Mesenchymal stem cell (in vitro differentiated cells and primary cell): ENCODE data around the gene LBHD1.

Experiments
- DNase-seq: peaks from one replicate; pipeline ENCODE4 v3.0.0-alpha.2; 2013
- H2AFZ ChIP-seq: one replicate; pipeline ENCODE4 v1.6.1; 2013; ENCODE audit warnings: low read depth, mild to moderate bottlenecking, control low read depth, inconsistent platforms, low read length, moderate library complexity
- H2AK5ac ChIP-seq: 2 replicates; pipeline ENCODE4 v1.6.1; 2013; ENCODE audit warnings: low read length, moderate library complexity, mild to moderate bottlenecking, inconsistent platforms; ENCODE audit not compliant: severe bottlenecking
- H2BK120ac ChIP-seq: one replicate; pipeline ENCODE4 v1.6.1; 2013; ENCODE audit warnings: low read depth, mild to moderate bottlenecking, inconsistent platforms, low read length, moderate library complexity
- H2BK12ac ChIP-seq, 2 experiments: one replicate each; pipeline ENCODE4 v1.6.1; 2013; ENCODE audit warnings: inconsistent platforms in 2 of 2, low read length in 2 of 2, mild to moderate bottlenecking in 2 of 2, moderate library complexity in 2 of 2, control low read depth in 1 of 2
- H2BK15ac ChIP-seq: one replicate; pipeline ENCODE4 v1.6.1; 2013; ENCODE audit warnings: mild to moderate bottlenecking, low read depth, inconsistent platforms; ENCODE audit not compliant: poor library complexity, severe bottlenecking
- H2BK5ac ChIP-seq: 2 replicates; pipeline ENCODE4 v1.6.1; 2013; ENCODE audit warnings: low read depth, mild to moderate bottlenecking, low read length, control low read depth, inconsistent platforms; ENCODE audit not compliant: poor library complexity, severe bottlenecking
- H3K14ac ChIP-seq, 2 experiments: one replicate each; pipeline ENCODE4 v1.6.1; 2013; ENCODE audit warnings: inconsistent platforms in 2 of 2, low read length in 2 of 2, control low read depth in 1 of 2, mild to moderate bottlenecking in 1 of 2, moderate library complexity in 1 of 2
- H3K18ac ChIP-seq, 2 experiments: one replicate each; pipeline ENCODE4 v1.6.1; 2013; ENCODE audit warnings: inconsistent platforms in 2 of 2, low read length in 2 of 2, control low read depth in 1 of 2, low read depth in 1 of 2, mild to moderate bottlenecking in 1 of 2
- H3K23ac ChIP-seq, 2 experiments: one replicate each; pipeline ENCODE4 v1.6.1; 2013; ENCODE audit warnings: inconsistent platforms in 2 of 2, low read length in 2 of 2, mild to moderate bottlenecking in 2 of 2, moderate library complexity in 2 of 2, control low read depth in 1 of 2
- H3K27ac ChIP-seq: 2 replicates; pipeline ENCODE4 v1.5.1; 2013; ENCODE audit warnings: mild to moderate bottlenecking, moderate library complexity, low read length, control low read depth, inconsistent platforms; ENCODE audit not compliant: poor library complexity, severe bottlenecking
- H3K27me3 ChIP-seq, 2 experiments: 2 replicates each; pipeline versions ENCODE4 v1.6.1 to v1.7.0; 2013; ENCODE audit warnings: low read length in 2 of 2, mild to moderate bottlenecking in 2 of 2, moderate library complexity in 2 of 2, control low read depth in 1 of 2, inconsistent platforms in 1 of 2; ENCODE audit not compliant: control insufficient read depth in 1 of 2, insufficient read depth in 1 of 2
- H3K36me3 ChIP-seq, 2 experiments: 2 replicates each; pipeline versions ENCODE4 v1.6.1 to v1.7.0; 2013; ENCODE audit warnings: low read length in 2 of 2, control low read depth in 1 of 2, inconsistent platforms in 1 of 2, low read depth in 1 of 2, mild to moderate bottlenecking in 1 of 2; ENCODE audit not compliant: insufficient read depth in 2 of 2, control insufficient read depth in 1 of 2
- H3K4ac ChIP-seq, 2 experiments: one replicate each; pipeline ENCODE4 v1.6.1; 2013; ENCODE audit warnings: inconsistent platforms in 2 of 2, low read length in 2 of 2, mild to moderate bottlenecking in 2 of 2, moderate library complexity in 2 of 2, control low read depth in 1 of 2, low read depth in 1 of 2
- H3K4me1 ChIP-seq: 2 replicates; pipeline ENCODE4 v1.6.1; 2013; ENCODE audit warnings: low read depth, low read length, control low read depth; ENCODE audit not compliant: control insufficient read depth, insufficient read depth
- H3K4me2 ChIP-seq: 2 replicates; pipeline ENCODE4 v1.6.1; 2013; ENCODE audit warnings: low read length, mild to moderate bottlenecking, inconsistent platforms; ENCODE audit not compliant: poor library complexity, severe bottlenecking
- H3K4me3 ChIP-seq, 2 experiments: 2 replicates each; pipeline versions ENCODE4 v1.5.1 to v1.7.0; 2013; ENCODE audit warnings: low read length in 2 of 2, mild to moderate bottlenecking in 2 of 2, control low read depth in 1 of 2, low read depth in 1 of 2; ENCODE audit not compliant: insufficient read depth in 1 of 2
- H3K79me1 ChIP-seq: replicated peaks from 2 replicates; pipeline ENCODE4 v1.6.1; 2013; ENCODE audit warnings: mild to moderate bottlenecking, control low read depth, low read length, inconsistent platforms; ENCODE audit not compliant: poor library complexity, severe bottlenecking
- H3K9ac ChIP-seq: 2 replicates; pipeline ENCODE4 v1.7.0; 2013; ENCODE audit warnings: mild to moderate bottlenecking, low read length, moderate library complexity
- H3K9me3 ChIP-seq: 2 replicates; pipeline ENCODE4 v1.7.0; 2013; ENCODE audit warnings: mild to moderate bottlenecking, low read length; ENCODE audit not compliant: control insufficient read depth
- H4K8ac ChIP-seq: one replicate; pipeline ENCODE4 v1.6.1; 2013; ENCODE audit warnings: inconsistent platforms, mild to moderate bottlenecking, low read length, moderate library complexity
- H4K91ac ChIP-seq: one replicate; pipeline ENCODE4 v1.6.1; 2013; ENCODE audit warnings: mild to moderate bottlenecking, low read length, inconsistent platforms
- WGBS: methylation state at CpG from one replicate; pipeline ENCODE4 v1.1.7; 2013; ENCODE audit warnings: mixed read lengths; 5-methylcytosine and 5-hydroxymethylcytosine counted together

LBHD1 gene

GRCh38 chr11:62710001-62710345 lies 37.9 kb upstream of the LBHD1 start:
- H3K9ac ChIP-seq, result peak overlapping the region; percentile 98
- H2AFZ ChIP-seq, result peak overlapping the region; percentile 33
- 91% methylated on average over 7 of the region's 7 CpGs for WGBS

GRCh38 chr11:62709247-62710000 lies 37.4 kb upstream of the LBHD1 start:
- H4K91ac ChIP-seq, result peak overlapping the region; percentile 70
- peak overlapping the region; percentile 79 for H4K8ac ChIP-seq
- peaks cover 47 to 50% of the 10 kb centered on the region in 2 experiments for H3K36me3 ChIP-seq
- peaks cover 14% of the 10 kb centered on the region for H3K79me1 ChIP-seq
- no peak overlapping the region for H2BK12ac ChIP-seq
- H3K23ac ChIP-seq, result peak overlapping the region in 1 of 2 experiments; percentile 51
- H2BK15ac ChIP-seq, result no peak overlapping the region
- H3K27me3 ChIP-seq, result no peaks in the 10 kb centered on the region
- peak overlapping the region; percentile 97 for H3K27ac ChIP-seq
- peak overlapping the region; percentile 90 for H2BK5ac ChIP-seq
- H3K18ac ChIP-seq, result peak overlapping the region; percentile 71 to 91
- H3K4ac ChIP-seq, result peak overlapping the region; percentile 69 to 93
- WGBS, result 13% methylated on average over 43 of the region's 47 CpGs
- peak overlapping the region; percentile 33 for H2AFZ ChIP-seq
- H3K4me3 ChIP-seq, result peak overlapping the region; percentile 43 to 78
- DNase-seq, result peak; percentile 97
- peak overlapping the region in 1 of 2 experiments; percentile 88 for H3K14ac ChIP-seq
- H3K9me3 ChIP-seq, result no peaks in the 10 kb centered on the region
- peaks cover 39% of the 10 kb centered on the region for H3K4me1 ChIP-seq
- peak overlapping the region; percentile 6 for H2BK120ac ChIP-seq
- H3K4me2 ChIP-seq, result peak overlapping the region; percentile 74
- H2AK5ac ChIP-seq, result peak overlapping the region; percentile 97
- H3K9ac ChIP-seq, result peak overlapping the region; percentile 98

More at GRCh38 chr11:62710001-62710345, 37.9 kb upstream of the LBHD1 start:
- H2AK5ac ChIP-seq, result peak overlapping the region; percentile 97
- H3K4me1 ChIP-seq, result peaks cover 42% of the 10 kb centered on the region
- H4K8ac ChIP-seq, result peak overlapping the region; percentile 79
- peak overlapping the region; percentile 43 to 78 for H3K4me3 ChIP-seq
- peak overlapping the region; percentile 15 for H2BK5ac ChIP-seq
- no peak overlapping the region for H3K14ac ChIP-seq
- H3K9me3 ChIP-seq, result no peaks in the 10 kb centered on the region
- H2BK12ac ChIP-seq, result no peak overlapping the region
- peak overlapping the region; percentile 97 for H3K27ac ChIP-seq
- H2BK120ac ChIP-seq, result peak overlapping the region; percentile 6
- peak overlapping the region; percentile 70 for H4K91ac ChIP-seq
- no peak overlapping the region for H2BK15ac ChIP-seq
- H3K27me3 ChIP-seq, result no peaks in the 10 kb centered on the region
- peak; percentile 65 for DNase-seq
- H3K4ac ChIP-seq, result peak overlapping the region; percentile 69 to 93
- peak overlapping the region in 1 of 2 experiments; percentile 11 for H3K23ac ChIP-seq
- peak overlapping the region; percentile 71 to 91 for H3K18ac ChIP-seq
- peaks cover 11% of the 10 kb centered on the region for H3K79me1 ChIP-seq
- peaks cover 51 to 55% of the 10 kb centered on the region in 2 experiments for H3K36me3 ChIP-seq
- H3K4me2 ChIP-seq, result peak overlapping the region; percentile 74

- H3K23ac ChIP-seq, result no peak overlapping the region
- peak overlapping the region; percentile 98 for H3K9ac ChIP-seq
- H2AK5ac ChIP-seq, result peak overlapping the region; percentile 58
- peak overlapping the region; percentile 3 for H2BK5ac ChIP-seq
- H3K9me3 ChIP-seq, result no peaks in the 10 kb centered on the region
- no peak overlapping the region for H2BK15ac ChIP-seq
- peak overlapping the region; percentile 30 for H4K8ac ChIP-seq
- WGBS, result 43% methylated on average over 7 of the region's 7 CpGs
- H2BK120ac ChIP-seq, result no peak overlapping the region
- H3K4me2 ChIP-seq, result peak overlapping the region; percentile 52
- peak overlapping the region in 1 of 2 experiments; percentile 13 for H3K14ac ChIP-seq
- H3K79me1 ChIP-seq, result peaks cover 14% of the 10 kb centered on the region
- H3K18ac ChIP-seq, result peak overlapping the region in 1 of 2 experiments; percentile 86
- peak overlapping the region in 1 of 2 experiments; percentile 17 for H2BK12ac ChIP-seq
- peaks cover 37% of the 10 kb centered on the region for H3K4me1 ChIP-seq
- H3K4me3 ChIP-seq, result peak overlapping the region in 1 of 2 experiments; percentile 78
- no peaks in the 10 kb centered on the region for H3K27me3 ChIP-seq
- peak overlapping the region; percentile 97 for H3K27ac ChIP-seq
- H2AFZ ChIP-seq, result no peak overlapping the region
- H3K36me3 ChIP-seq, result peaks cover 42 to 46% of the 10 kb centered on the region in 2 experiments
- DNase-seq, result no peak
- H4K91ac ChIP-seq, result no peak overlapping the region
- peak overlapping the region; percentile 32 to 38 for H3K4ac ChIP-seq
These were observed 36.7 kb upstream of the LBHD1 start for GRCh38 chr11:62708793-62709192.

GRCh38 chr11:62708392-62708791 lies 36.3 kb upstream of the LBHD1 start:
- 88% methylated on average over 5 of the region's 5 CpGs for WGBS
- Histone ChIP-seq H3K18ac (no peak overlapping the region), H3K4ac (peak overlapping the region in 1 of 2 experiments; percentile 22), H3K36me3 (peaks cover 38 to 42% of the 10 kb centered on the region in 2 experiments), H2AFZ (no peak overlapping the region), H3K4me3 (peak overlapping the region in 1 of 2 experiments; percentile 78), H3K9ac (peak overlapping the region; percentile 98), H2BK12ac (no peak overlapping the region), H4K8ac (no peak overlapping the region), H3K14ac (no peak overlapping the region), H3K4me2 (peak overlapping the region; percentile 52), H3K27ac (no peak overlapping the region), H2BK120ac (no peak overlapping the region), H3K27me3 (no peaks in the 10 kb centered on the region), H3K9me3 (no peaks in the 10 kb centered on the region), H3K4me1 (peaks cover 36% of the 10 kb centered on the region), H3K79me1 (peaks cover 15% of the 10 kb centered on the region), H3K23ac (no peak overlapping the region), H2BK15ac (no peak overlapping the region), H2BK5ac (no peak overlapping the region), H2AK5ac (peak overlapping the region; percentile 33), H4K91ac (no peak overlapping the region)
- DNase-seq, result no peak
